ENCODE results near the gene EHHADH.

EHHADH gene

GRCh38 chr3:185225080-185225479 lies 28.8 kb downstream of the EHHADH start:
- TF ChIP-seq CTCF (IDR thresholded peaks at IDR 0.05; ENCODE audit: unreplicated experiment in 3 of 3) = no peak
- H3K4me1 Mint-ChIP-seq = no peaks in the 10 kb centered on the region
- H3K4me3 Mint-ChIP-seq = no peak overlapping the region
- H3K36me3 Mint-ChIP-seq (ENCODE audit: low read depth) = no peaks in the 10 kb centered on the region
- H3K27me3 Mint-ChIP-seq (ENCODE audit: low read depth) = peaks cover 5% of the 10 kb centered on the region
- H3K9me3 Mint-ChIP-seq = no peaks in the 10 kb centered on the region
- H3K27ac Mint-ChIP-seq = no peak overlapping the region

DNA sequence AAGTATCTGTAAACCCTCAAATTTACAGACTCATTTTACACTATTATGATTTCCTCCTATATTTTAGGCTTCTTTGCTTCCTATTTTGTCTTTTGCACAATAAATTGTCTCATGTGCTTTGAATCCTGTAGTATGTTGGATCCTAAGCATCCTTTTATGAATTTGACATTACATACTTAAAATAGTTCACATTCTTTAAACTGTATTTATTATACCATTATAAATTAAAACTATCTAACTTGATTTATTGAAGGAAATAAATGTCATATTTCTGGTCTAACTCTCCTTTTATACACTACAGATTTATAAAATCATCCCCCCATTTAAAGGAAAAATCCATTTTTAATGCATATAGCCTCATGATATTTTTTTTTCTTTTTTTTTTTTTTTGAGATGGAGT lies 32.6 kb downstream of the EHHADH start:
- no peaks in the 10 kb centered on the region for H3K36me3 Mint-ChIP-seq (ENCODE audit: low read depth)
- no peak overlapping the region for H3K4me3 Mint-ChIP-seq
- H3K4me1 Mint-ChIP-seq = peaks cover 8% of the 10 kb centered on the region
- no peak overlapping the region for H3K27ac Mint-ChIP-seq
- no peak for TF ChIP-seq CTCF (IDR thresholded peaks at IDR 0.05; ENCODE audit: unreplicated experiment in 3 of 3)
- H3K9me3 Mint-ChIP-seq = no peaks in the 10 kb centered on the region
- H3K27me3 Mint-ChIP-seq (ENCODE audit: low read depth) = no peaks in the 10 kb centered on the region

- H3K9me3 Mint-ChIP-seq = no peaks in the 10 kb centered on the region
- H3K27me3 Mint-ChIP-seq (ENCODE audit: low read depth) = no peaks in the 10 kb centered on the region
- no peaks in the 10 kb centered on the region for H3K36me3 Mint-ChIP-seq (ENCODE audit: low read depth)
- no peak for TF ChIP-seq CTCF (IDR thresholded peaks at IDR 0.05; ENCODE audit: unreplicated experiment in 3 of 3)
- H3K4me1 Mint-ChIP-seq = peaks cover 9% of the 10 kb centered on the region
- H3K4me3 Mint-ChIP-seq = peak overlapping the region in 1 of 3 experiments; percentile 17
- H3K27ac Mint-ChIP-seq = peak overlapping the region; percentile 6 to 72 (median 16)
Measured at GRCh38 chr3:185216607-185216958, 37.3 kb downstream of the EHHADH start.

- peak; percentile 55 to 65 (median 58) for TF ChIP-seq CTCF (IDR thresholded peaks at IDR 0.05; ENCODE audit: unreplicated experiment in 3 of 3)
- H3K9me3 Mint-ChIP-seq = no peaks in the 10 kb centered on the region
- no peaks in the 10 kb centered on the region for H3K27me3 Mint-ChIP-seq (ENCODE audit: low read depth)
- H3K27ac Mint-ChIP-seq = peak overlapping the region; percentile 6 to 72 (median 16)
- H3K4me1 Mint-ChIP-seq = peaks cover 9% of the 10 kb centered on the region
- H3K36me3 Mint-ChIP-seq (ENCODE audit: low read depth) = no peaks in the 10 kb centered on the region
- peak overlapping the region in 1 of 3 experiments; percentile 17 for H3K4me3 Mint-ChIP-seq
Measured at GRCh38 chr3:185215873-185216606, 37.8 kb downstream of the EHHADH start.

DNA sequence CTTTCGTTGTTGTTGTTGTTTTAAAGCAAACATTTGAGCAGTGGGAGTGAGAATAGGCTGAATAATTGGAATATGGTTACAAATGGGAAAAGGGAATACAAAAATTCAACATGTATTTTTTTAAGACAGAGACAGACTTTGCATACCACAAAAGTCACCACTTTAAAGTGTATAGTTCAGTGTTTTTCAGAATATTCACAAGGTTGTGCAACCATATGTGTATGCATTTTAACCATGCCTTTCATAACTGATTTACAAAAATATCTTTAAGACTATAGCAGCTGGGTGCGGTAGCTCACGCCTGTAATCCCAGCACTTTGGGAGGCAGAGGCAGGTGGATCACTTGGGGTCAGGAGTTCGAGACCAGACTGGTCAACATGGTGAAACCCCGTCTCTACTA lies 41.3 kb downstream of the EHHADH start:
- Mint-ChIP-seq H3K9me3 (no peaks in the 10 kb centered on the region), H3K36me3 (ENCODE audit: low read depth) (no peaks in the 10 kb centered on the region), H3K4me3 (no peak overlapping the region), H3K27ac (no peak overlapping the region), H3K4me1 (peaks cover 9% of the 10 kb centered on the region), H3K27me3 (ENCODE audit: low read depth) (no peaks in the 10 kb centered on the region)
- no peak for TF ChIP-seq CTCF (IDR thresholded peaks at IDR 0.05; ENCODE audit: unreplicated experiment in 3 of 3)

- H3K4me3 Mint-ChIP-seq = no peak overlapping the region
- no peak overlapping the region for H3K27ac Mint-ChIP-seq
- no peaks in the 10 kb centered on the region for H3K36me3 Mint-ChIP-seq (ENCODE audit: low read depth)
- peaks cover 9% of the 10 kb centered on the region for H3K4me1 Mint-ChIP-seq
- H3K9me3 Mint-ChIP-seq = no peaks in the 10 kb centered on the region
- H3K27me3 Mint-ChIP-seq (ENCODE audit: low read depth) = no peaks in the 10 kb centered on the region
- TF ChIP-seq CTCF (IDR thresholded peaks at IDR 0.05; ENCODE audit: unreplicated experiment in 3 of 3) = no peak
Measured at GRCh38 chr3:185212086-185212485, 41.8 kb downstream of the EHHADH start.

All from nephron (organoid).